Right renal cortex interstitium (tissue), 3 donors: ENCODE data around the gene BAHD1. TPM values are rescaled to one million over a fixed set of nuclear protein-coding genes. Genes with fewer than 3 reads are reported as not detected.

Source experiments
- DNase-seq, 3 donors: peaks; one replicate each; pipeline ENCODE4 v3.0.0-alpha.2; 2013; ENCODE audit warnings: low read depth in 3 of 3, low spot score in 2 of 3
- polyA plus RNA-seq, 3 donors: library from polyadenylated mRNA; unstranded; fragments of 120-200 nt; gene quantifications; one replicate each; pipeline ENCODE4 v1.2.1, GENCODE V29; 2013; ENCODE audit not compliant: insufficient read length in 3 of 3

BAHD1 gene
- polyA plus RNA-seq, 3 donors, result 19.1 to 21.0 (median 19.6) TPM

DNA sequence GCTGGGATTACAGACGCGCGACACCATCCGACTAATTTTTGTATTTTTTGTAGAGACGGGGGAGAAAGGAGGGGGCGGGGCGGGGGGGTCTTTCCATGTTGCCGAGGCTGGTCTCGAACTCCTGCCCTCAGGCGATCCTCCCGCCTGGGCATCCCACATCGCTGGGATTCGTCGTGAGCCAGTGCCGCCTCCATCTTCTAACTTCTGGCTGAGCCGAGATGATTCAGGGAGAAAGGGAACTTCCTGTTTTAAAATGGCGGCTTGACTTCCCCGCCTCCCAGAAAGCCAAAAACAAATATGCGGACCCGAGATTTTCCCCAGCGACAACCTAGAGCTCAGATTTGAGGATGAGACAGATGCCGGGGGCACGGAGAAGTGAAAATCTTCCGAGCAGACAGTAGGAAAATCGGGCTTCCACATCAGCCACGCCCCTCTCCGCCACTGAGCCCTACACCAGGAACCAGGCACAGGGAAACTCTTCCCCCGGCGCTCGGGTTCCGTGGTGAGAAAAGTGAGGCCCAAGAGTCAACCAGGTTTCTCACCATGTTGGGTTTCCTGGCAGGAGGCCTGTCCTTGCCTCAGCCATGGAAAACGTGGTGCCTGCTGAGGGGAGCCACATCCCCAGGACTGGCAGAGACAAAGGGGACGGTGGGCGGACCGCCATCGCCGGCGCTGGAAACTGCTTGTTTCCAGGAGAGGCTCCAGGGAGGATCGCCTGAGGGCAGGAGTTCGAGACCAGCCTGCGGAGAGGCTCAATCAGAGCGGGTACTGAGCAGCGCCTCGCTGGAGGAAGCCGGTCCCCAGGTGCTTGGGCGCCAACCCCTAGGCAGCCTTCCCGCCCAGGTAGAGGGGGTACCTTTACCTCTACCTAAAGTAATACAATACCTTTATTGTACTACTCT, 48.8 kb downstream of the BAHD1 start:
- no peak for DNase-seq

DNA sequence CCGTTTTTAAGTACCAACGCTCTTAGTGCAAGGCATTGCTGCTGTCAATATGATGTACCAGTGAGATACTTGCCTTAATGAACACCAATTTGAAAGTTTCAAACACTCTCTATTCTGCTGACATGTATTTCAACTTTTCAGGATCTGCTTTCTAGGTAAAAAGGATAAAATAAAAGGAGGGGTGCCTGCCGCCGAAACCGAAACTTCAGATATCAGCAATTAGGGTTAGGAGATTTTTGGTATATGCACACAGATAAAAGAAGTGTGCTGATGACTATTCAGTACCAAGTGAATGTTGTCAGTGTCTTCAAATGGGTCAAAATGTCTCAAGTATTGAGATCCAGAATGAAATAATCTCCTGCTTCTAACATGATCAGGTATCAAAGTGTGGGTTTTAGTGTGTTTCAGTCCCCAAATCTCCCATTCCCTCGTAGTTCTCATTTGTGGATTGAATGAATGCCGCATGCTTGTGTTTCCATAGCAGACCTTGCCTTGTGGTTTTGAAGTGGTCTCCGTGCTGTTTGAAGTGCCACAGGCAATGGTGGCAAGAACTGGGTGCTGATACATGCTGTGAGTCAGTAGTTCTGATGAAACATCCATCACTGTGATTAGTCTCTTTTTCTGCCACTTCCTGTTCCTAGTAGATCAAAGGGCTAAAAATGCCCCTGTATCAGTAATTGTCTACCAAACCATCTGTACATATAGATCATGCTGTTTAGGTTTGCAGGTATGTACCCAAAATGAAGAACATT, 52.5 kb downstream of the BAHD1 start:
- DNase-seq, result no peak

DNA sequence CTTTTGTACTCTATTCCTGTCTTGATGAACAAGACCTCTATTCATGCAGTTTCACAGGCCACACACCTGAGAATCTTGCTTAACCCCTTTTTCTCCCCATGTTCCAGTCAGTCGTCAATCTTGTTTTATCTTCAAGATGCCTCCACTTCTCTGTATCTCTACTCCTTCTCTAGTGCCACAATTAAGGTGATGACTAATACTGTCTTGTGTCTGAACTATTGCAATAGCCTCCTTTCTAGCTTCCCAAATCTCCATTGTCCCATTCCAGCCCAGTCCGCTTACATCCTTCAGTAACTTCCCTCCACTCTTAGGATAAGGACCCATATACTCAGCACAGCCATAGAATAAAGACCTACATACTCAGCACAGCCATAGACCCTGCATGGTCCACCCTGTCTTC, 54.8 kb downstream of the BAHD1 start:
- DNase-seq, result no peak

GRCh38 chr15:40498418-40498817, 57.7 kb downstream of the BAHD1 start:
- no peak for DNase-seq

DNA sequence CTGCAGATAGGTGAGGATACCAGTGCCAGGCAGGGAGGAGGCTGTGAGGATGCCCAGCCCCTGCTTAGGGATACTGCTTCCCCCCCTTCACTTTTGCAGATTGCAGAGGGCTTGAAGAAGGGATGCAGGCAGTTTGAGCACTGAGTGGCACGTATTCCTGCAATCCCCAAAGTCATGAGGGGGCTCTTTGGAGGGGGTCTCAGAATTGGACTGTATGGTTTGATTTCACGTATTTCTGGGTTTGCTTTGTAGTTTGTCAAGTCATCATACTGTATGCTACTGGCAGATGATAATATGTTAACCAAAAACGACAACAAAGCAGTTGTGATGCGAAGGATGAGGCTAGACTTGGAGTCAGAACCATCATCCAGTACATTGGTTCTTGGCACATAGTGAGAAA, 58.1 kb downstream of the BAHD1 start:
- no peak for DNase-seq

GRCh38 chr15:40499931-40500330, 59.2 kb downstream of the BAHD1 start:
- no peak for DNase-seq

DNA sequence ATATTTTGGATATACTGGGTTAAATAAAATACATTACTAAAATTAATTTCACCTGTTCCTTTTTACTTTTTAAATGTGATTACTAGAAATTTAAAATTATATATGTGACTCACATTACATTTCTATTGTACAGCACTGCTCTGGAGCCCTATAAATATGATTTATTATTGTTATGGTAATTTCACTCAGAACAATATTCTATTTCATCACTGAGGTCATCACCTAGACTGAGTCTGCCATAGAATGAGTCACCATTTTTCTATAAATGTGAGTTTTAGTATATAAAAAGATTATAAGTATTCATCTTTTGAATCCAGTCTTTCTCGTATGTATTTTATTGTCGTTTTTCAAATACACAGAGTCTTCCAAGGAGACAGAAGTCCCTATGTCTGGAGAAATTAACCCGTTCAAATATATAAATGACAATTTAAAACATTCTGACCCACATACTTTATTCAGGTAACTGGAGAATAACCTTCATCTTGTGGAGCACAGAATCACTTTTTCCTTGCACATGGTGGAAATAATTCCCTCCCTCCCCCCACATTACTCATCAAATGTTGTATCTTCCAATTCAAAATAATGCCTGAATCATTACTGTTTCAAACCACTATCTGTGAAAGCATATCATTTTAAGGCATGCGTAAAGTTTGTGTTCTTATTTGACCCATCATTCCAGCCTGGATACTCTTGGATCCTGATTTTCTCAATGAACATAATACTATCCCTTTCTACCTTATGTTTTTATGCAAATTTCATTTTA, 60.0 kb downstream of the BAHD1 start:
- DNase-seq, result no peak

DNA sequence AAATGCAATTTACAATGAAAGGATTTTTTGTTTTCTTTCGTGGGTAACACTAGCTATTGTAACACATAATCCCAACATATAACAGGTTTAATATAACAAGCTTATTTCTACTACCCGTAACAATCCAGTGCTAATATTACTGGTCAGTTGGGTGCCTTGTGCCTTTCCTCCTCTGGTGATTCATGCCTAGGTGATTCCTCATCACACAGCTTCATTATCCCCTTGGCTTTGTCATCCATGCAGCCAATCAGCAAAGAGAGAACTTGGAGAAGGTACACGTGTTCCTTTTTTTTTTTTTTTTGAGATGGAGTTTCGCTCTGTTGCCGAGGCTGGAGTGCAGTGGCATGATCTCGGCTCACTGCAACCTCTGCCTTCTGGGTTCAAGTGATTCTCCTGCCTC, 60.7 kb downstream of the BAHD1 start:
- no peak for DNase-seq

GRCh38 chr15:40506964-40507571, 66.3 kb downstream of the BAHD1 start:
- DNase-seq, result peak; percentile 50 to 69 (median 62)

GRCh38 chr15:40508216-40508615, 67.5 kb downstream of the BAHD1 start:
- DNase-seq, result no peak

- no peak for DNase-seq
Observed at GRCh38 chr15:40510201-40510600, 69.4 kb downstream of the BAHD1 start.

GRCh38 chr15:40511093-40511471, 70.3 kb downstream of the BAHD1 start:
- DNase-seq, result peak in 2 of 3 donors; percentile 3 to 13

GRCh38 chr15:40511472-40512133, 70.8 kb downstream of the BAHD1 start:
- peak in 2 of 3 donors; percentile 20 to 30 for DNase-seq

DNA sequence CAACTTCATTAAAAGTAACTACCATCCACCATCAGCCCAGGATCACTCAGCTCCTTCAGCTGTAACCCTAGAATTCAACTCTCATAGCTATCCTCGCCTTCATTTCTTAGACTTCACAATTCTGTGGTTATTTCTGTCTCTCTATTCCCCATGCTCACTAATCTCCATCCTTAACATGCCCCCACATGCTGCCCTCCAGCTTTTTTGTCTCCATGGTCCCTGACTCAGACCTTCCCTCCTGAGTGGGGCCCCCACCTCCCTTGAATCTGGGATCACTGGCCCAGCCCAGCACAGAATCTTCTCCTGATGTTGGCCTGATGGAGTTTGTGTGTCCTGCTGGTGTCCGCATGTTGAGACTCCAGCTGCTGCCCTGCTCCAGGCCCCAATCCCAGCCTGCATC, 71.7 kb downstream of the BAHD1 start:
- no peak for DNase-seq

- DNase-seq, result no peak
Observed at GRCh38 chr15:40513609-40514008, 72.9 kb downstream of the BAHD1 start.

DNA sequence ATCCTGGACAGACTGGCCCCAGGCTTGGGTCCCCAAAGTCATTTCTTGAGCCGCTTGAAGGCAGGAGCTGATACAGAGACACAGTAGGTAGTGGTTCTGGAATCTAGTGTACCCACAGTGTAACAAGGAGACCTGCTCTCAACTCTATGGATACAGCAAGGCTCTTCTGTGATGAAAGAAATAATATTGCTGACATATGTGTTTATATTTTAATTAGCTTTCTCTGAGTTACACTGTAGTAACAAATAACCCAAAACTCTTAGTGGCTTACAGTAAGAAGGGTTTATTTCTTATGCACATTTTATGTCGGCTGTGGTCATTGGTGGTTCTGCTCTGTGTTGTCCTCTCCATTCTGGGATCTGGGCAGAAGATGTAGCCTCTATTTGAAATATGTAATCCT, 75.6 kb downstream of the BAHD1 start:
- no peak for DNase-seq
